ENCODE data around the gene IBSP.

The IBSP gene

DNA sequence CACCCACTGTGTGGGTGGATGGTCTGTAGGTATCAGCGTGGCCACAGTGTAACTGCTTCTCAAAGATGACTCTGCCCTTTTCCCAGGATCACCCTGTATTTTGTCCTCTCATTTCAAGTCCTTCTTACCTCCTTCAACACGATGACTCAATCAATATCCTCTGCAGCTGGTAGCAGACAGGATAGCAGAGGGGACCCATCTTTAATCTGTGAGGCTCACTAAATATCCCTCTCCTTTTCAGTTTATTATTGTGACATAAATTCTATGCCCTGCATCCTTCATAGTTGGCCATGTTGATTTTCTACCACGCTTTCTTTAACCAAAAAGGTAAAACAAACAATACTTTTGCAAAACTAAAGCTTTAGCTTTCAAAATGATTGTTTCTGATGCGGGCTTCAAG lies 23.8 kb downstream of the IBSP start:
- TF ChIP-seq, protein P1, sequence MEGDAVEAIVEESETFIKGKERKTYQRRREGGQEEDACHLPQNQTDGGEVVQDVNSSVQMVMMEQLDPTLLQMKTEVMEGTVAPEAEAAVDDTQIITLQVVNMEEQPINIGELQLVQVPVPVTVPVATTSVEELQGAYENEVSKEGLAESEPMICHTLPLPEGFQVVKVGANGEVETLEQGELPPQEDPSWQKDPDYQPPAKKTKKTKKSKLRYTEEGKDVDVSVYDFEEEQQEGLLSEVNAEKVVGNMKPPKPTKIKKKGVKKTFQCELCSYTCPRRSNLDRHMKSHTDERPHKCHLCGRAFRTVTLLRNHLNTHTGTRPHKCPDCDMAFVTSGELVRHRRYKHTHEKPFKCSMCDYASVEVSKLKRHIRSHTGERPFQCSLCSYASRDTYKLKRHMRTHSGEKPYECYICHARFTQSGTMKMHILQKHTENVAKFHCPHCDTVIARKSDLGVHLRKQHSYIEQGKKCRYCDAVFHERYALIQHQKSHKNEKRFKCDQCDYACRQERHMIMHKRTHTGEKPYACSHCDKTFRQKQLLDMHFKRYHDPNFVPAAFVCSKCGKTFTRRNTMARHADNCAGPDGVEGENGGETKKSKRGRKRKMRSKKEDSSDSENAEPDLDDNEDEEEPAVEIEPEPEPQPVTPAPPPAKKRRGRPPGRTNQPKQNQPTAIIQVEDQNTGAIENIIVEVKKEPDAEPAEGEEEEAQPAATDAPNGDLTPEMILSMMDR (IDR thresholded peaks at IDR 0.05), result no peak
- no peaks in the 10 kb centered on the region for H3K27me3 ChIP-seq (ENCODE audit: control insufficient read depth, insufficient read depth, low read length)
- H3K4me2 ChIP-seq (ENCODE audit: low read length), result no peak overlapping the region
- H2AFZ ChIP-seq, result no peak overlapping the region
- no peak overlapping the region for H3K9ac ChIP-seq
- H3K9me3 ChIP-seq (ENCODE audit: control insufficient read depth, low read length), result no peaks in the 10 kb centered on the region
- H3K27ac ChIP-seq, result no peak overlapping the region
- no peaks in the 10 kb centered on the region for H3K36me3 ChIP-seq (ENCODE audit: control insufficient read depth, insufficient read depth, low read length)
- no peaks in the 10 kb centered on the region for H3K4me1 ChIP-seq
- H3K79me2 ChIP-seq, result no peaks in the 10 kb centered on the region
- no peak overlapping the region for H3K4me3 ChIP-seq (ENCODE audit: low read depth, low read length)

DNA sequence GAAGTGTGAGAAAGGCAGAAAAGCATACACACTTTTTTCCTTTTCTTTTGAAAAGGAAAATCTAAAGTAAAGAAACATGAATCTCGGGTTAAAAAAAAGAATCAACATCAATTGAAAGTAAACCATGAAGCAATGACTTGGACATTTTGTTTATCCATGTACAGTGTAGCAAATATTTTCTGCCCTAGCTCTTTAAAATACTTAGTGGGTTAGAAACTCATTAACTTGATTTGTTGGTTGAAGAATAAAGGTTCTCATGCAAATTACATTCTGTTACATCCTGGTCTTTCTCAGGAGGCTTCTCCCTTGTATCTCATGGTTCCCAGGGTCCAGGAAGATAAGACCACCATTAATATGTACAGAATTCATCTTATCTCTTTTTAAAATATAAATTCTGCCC lies 24.4 kb downstream of the IBSP start:
- H3K27me3 ChIP-seq (ENCODE audit: control insufficient read depth, insufficient read depth, low read length), result no peaks in the 10 kb centered on the region
- H3K36me3 ChIP-seq (ENCODE audit: control insufficient read depth, insufficient read depth, low read length), result no peaks in the 10 kb centered on the region
- TF ChIP-seq, protein P1 (IDR thresholded peaks at IDR 0.05), result no peak
- no peak overlapping the region for H2AFZ ChIP-seq
- no peak overlapping the region for H3K9ac ChIP-seq
- no peaks in the 10 kb centered on the region for H3K9me3 ChIP-seq (ENCODE audit: control insufficient read depth, low read length)
- no peak overlapping the region for H3K27ac ChIP-seq
- no peaks in the 10 kb centered on the region for H3K79me2 ChIP-seq
- no peak overlapping the region for H3K4me3 ChIP-seq (ENCODE audit: low read depth, low read length)
- no peak overlapping the region for H3K4me2 ChIP-seq (ENCODE audit: low read length)
- no peaks in the 10 kb centered on the region for H3K4me1 ChIP-seq

DNA sequence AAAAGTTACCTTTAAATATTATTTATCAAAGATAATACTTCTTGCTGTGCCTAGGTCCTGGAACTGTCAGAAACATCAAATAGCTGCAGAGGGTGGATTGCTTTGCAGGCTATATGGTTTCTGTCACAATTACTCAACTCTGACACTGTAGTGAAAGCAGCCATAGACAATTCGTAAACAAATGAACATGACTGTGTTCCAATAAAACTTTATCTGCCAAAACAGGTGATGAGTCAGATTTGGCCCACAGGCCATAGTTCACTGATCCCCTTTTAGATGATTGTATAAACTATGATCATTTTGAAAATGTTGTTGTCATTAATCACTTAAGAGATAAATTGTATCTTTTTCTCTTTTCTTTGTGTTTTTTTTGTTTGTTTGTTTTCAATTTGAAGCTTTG lies 25.0 kb downstream of the IBSP start:
- Histone ChIP-seq H3K4me1 (no peaks in the 10 kb centered on the region), H3K4me2 (ENCODE audit: low read length) (no peak overlapping the region), H3K36me3 (ENCODE audit: control insufficient read depth, insufficient read depth, low read length) (no peaks in the 10 kb centered on the region), H3K27me3 (ENCODE audit: control insufficient read depth, insufficient read depth, low read length) (no peaks in the 10 kb centered on the region), H3K4me3 (ENCODE audit: low read depth, low read length) (no peak overlapping the region), H3K27ac (no peak overlapping the region), H2AFZ (no peak overlapping the region), H3K9ac (no peak overlapping the region), H3K9me3 (ENCODE audit: control insufficient read depth, low read length) (no peaks in the 10 kb centered on the region), H3K79me2 (no peaks in the 10 kb centered on the region)
- TF ChIP-seq, protein P1 (IDR thresholded peaks at IDR 0.05), result no peak

DNA sequence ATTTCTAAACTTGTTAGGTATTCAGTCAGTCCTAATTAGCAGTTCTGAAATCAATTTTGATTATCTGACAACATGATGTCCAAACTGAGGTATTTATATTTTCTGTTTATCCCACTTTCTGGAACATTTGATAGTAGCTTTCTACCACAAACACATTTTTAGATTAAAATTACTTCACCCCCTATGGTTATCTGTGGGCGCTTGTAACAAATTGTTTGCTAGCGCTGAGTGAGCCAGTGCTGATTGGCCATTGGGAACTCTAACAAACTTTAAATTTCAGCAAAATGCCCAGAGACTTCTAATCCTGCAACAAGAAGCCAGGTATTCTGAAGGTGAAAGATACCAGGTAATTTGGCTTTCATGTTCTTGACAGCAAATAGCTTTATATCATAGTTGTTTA lies 33.3 kb downstream of the IBSP start, which contains the start of gene MEPE:
Gene MEPE, plus strand, starts transcription at position 301 of the 400 bp plus-strand sequence. CDS start 1,746 bp downstream, outside the sequence.
- no peak within 1 kb of the TSS for H3K4me3 ChIP-seq (ENCODE audit: low read depth, low read length)
- H3K36me3 ChIP-seq (ENCODE audit: control insufficient read depth, insufficient read depth, low read length), result no peaks in the 10 kb centered on the region
- no peak within 1 kb of the TSS for H3K4me2 ChIP-seq (ENCODE audit: low read length)
- H3K4me1 ChIP-seq, result no peaks in the 10 kb centered on the region
- H3K9ac ChIP-seq, result no peak within 1 kb of the TSS
- H3K79me2 ChIP-seq, result no peaks in the 10 kb centered on the region
- H2AFZ ChIP-seq, result no peak within 1 kb of the TSS
- H3K27ac ChIP-seq, result no peak within 1 kb of the TSS
- TF ChIP-seq, protein P1 (IDR thresholded peaks at IDR 0.05), result no peak
- no peaks in the 10 kb centered on the region for H3K9me3 ChIP-seq (ENCODE audit: control insufficient read depth, low read length)
- no peaks in the 10 kb centered on the region for H3K27me3 ChIP-seq (ENCODE audit: control insufficient read depth, insufficient read depth, low read length)

DNA sequence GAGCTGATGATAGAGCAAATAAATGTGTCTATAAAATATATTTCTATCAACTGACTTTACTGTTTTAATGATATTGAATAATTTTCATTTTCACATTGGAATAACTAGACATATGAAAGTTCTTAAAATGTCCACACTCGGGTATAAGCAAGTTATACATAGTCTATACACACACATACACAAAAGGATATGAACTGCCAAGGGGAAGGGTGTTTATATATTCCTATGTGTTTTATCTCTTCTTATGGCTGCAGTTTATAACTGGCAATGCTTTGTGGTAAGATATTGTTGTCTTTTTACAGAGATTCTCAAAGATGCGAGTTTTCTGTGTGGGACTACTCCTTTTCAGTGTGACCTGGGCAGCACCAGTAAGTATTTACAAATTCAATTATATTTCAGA lies 35.0 kb downstream of the IBSP start:
- Histone ChIP-seq H3K79me2 (no peaks in the 10 kb centered on the region), H3K27me3 (ENCODE audit: control insufficient read depth, insufficient read depth, low read length) (no peaks in the 10 kb centered on the region), H3K4me3 (ENCODE audit: low read depth, low read length) (no peak overlapping the region), H3K9me3 (ENCODE audit: control insufficient read depth, low read length) (no peaks in the 10 kb centered on the region), H3K4me2 (ENCODE audit: low read length) (no peak overlapping the region), H3K36me3 (ENCODE audit: control insufficient read depth, insufficient read depth, low read length) (no peaks in the 10 kb centered on the region), H3K9ac (no peak overlapping the region), H3K4me1 (no peaks in the 10 kb centered on the region), H2AFZ (no peak overlapping the region), H3K27ac (no peak overlapping the region)
- TF ChIP-seq, protein P1 (IDR thresholded peaks at IDR 0.05), result no peak
